Putamen (tissue), 1 donor: ENCODE data around the gene GNA14.
A peak's percentile ranks its signal among the peaks of the same experiment; 100 is the strongest.
"Not testable (repeated sequence)": the region's sequence is repeated elsewhere in the genome, so short reads cannot be mapped to it uniquely, and the experiment has no call there.

ENCODE experiments used
- DNase-seq: peaks from one replicate; pipeline ENCODE4 v3.0.0-alpha.2; 2016; ENCODE audit warnings: low spot score

The GNA14 gene

GRCh38 chr9:77534376-77535057 lies 113.6 kb downstream of the GNA14 start:
- DNase-seq, result peak; percentile 81

GRCh38 chr9:77533671-77534070 lies 114.5 kb downstream of the GNA14 start:
- DNase-seq, result no peak

GRCh38 chr9:77532607-77533006 lies 115.5 kb downstream of the GNA14 start:
- DNase-seq, result no peak

- no peak for DNase-seq
Measured at GRCh38 chr9:77531400-77531799, 116.7 kb downstream of the GNA14 start.

- no peak for DNase-seq
Measured at GRCh38 chr9:77523891-77524290, 124.2 kb downstream of the GNA14 start.

GRCh38 chr9:77521091-77521490 lies 127.0 kb downstream of the GNA14 start:
- peak; percentile 72 for DNase-seq

- DNase-seq, result no peak
Measured at GRCh38 chr9:77518688-77519087, 129.4 kb downstream of the GNA14 start.

GRCh38 chr9:77516781-77517180 lies 131.3 kb downstream of the GNA14 start:
- no peak for DNase-seq

GRCh38 chr9:77514886-77515711 lies 133.0 kb downstream of the GNA14 start:
- DNase-seq, result peak; percentile 47

GRCh38 chr9:77513457-77513856 lies 134.7 kb downstream of the GNA14 start:
- DNase-seq, result no peak

- no peak for DNase-seq
Measured at GRCh38 chr9:77512876-77513275, 135.2 kb downstream of the GNA14 start.

GRCh38 chr9:77511525-77511924 lies 136.6 kb downstream of the GNA14 start:
- no peak for DNase-seq

- DNase-seq, result no peak
Measured at GRCh38 chr9:77510666-77511065, 137.5 kb downstream of the GNA14 start.

GRCh38 chr9:77508396-77508795 lies 139.7 kb downstream of the GNA14 start:
- DNase-seq, result no peak

GRCh38 chr9:77507212-77507961 lies 140.7 kb downstream of the GNA14 start:
- no peak for DNase-seq

- no peak for DNase-seq
Measured at GRCh38 chr9:77505232-77505631, 142.9 kb downstream of the GNA14 start.

GRCh38 chr9:77502568-77502967 lies 145.6 kb downstream of the GNA14 start:
- DNase-seq, result no peak

GRCh38 chr9:77498891-77499290 lies 149.2 kb downstream of the GNA14 start:
- DNase-seq, result no peak

- DNase-seq, result no peak
Measured at GRCh38 chr9:77497322-77498198, 150.6 kb downstream of the GNA14 start.

- DNase-seq, result no peak
Measured at GRCh38 chr9:77495834-77496671, 152.1 kb downstream of the GNA14 start.

GRCh38 chr9:77490279-77490678 lies 157.8 kb downstream of the GNA14 start:
- not testable (repeated sequence) for DNase-seq
